Activated naive CD4-positive, alpha-beta T cell treated with anti-CD3 and anti-CD28 coated beads, Interleukin-2, amount 50 U/mL, for 16 hours (primary cell): ENCODE data around the gene SCMH1.
"Not testable (repeated sequence)": the region's sequence is repeated elsewhere in the genome, so short reads cannot be mapped to it uniquely, and the experiment has no call there.

ENCODE experiments used
- DNase-seq: peaks from one replicate; pipeline ENCODE4 v3.0.0-alpha.2; 2020

SCMH1 gene

DNA sequence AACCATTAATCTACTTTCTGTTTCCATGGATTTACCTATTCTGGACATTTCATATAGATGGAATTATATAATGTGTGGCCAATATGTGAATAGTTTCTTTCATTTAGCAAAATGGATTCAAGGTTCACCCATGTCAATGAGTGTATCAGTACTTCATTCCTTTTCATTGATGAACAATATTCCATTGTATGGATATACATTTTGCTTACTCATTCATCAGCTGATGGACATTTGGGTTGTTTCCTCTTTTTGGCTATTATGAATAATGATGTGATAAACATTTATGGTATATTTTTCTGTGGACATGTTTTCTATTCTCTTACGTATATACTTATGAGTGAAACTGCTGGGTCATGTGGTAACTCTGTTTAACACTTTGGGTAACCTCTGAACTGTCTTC lies 97.8 kb downstream of the SCMH1 start:
- no peak for DNase-seq

DNA sequence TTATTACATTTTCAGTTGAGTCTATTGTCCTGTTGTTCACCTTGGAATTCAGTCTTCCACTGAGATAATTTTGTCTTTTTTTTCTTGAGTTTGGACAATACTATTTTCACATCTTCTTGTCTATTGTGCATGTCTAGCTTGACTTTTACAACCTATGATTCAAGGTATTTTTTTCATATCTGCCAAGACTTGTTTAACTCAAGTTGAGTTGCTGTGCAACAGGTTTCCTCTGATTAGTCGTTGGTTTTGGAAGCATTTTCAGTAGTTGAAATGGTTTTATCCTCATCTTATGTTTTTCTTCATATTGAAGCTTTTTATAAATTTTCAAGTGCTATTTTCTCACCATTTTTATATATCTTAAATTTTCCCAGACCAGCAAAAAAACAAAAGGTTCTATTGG lies 103.6 kb downstream of the SCMH1 start:
- DNase-seq = no peak

DNA sequence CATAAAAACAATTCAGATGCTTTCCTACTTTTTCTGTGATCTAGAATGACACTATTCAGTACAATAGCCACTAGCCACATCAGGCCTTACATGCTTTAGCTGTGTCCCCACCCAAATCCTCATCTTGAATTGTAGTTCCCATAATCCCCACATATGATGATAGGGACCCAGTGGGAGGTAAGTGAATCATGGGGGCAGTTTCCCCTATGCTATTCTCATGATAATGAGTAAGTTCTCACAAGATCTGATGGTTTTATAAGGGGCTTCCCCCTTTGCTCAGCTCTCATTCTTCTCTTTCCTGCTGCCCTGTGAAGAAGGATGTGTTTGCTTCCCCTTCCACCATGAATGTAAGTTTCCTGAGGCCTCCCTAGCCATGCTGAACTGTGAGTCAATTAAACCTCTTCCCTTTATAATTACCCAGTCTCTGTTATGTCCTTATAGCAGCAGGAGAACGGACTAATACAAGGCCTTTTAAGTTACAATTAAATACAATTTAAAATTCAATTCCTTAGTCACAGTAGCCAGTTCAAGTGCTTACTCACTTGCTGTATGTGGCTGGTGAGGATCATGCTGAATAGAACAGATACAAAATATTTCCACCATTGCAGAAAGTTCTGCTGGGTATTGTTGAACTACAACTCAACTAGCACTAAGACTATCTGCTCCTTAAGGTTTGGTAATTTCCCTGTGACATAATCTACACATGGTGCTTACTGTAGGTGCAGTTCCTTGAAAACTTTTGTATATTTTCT lies 106.7 kb downstream of the SCMH1 start:
- DNase-seq = no peak

DNA sequence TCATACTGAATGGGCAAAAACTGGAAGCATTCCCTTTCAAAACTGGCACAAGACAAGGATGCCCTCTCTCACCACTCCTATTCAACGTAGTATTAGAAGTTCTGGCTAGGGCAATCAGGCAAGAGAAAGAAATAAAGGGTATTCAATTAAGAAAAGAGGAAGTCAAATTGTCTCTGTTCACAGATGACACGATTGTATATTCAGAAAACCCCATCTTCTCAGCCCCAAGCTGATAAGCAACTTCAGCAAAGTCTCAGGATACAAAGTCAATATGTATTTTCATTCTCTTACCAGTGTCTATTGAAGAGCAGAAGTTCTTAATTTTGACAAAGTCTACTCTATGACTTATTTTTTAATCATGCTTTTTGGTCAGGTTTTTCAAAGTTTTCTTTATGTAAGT lies 107.8 kb downstream of the SCMH1 start:
- DNase-seq = not testable (repeated sequence)

DNA sequence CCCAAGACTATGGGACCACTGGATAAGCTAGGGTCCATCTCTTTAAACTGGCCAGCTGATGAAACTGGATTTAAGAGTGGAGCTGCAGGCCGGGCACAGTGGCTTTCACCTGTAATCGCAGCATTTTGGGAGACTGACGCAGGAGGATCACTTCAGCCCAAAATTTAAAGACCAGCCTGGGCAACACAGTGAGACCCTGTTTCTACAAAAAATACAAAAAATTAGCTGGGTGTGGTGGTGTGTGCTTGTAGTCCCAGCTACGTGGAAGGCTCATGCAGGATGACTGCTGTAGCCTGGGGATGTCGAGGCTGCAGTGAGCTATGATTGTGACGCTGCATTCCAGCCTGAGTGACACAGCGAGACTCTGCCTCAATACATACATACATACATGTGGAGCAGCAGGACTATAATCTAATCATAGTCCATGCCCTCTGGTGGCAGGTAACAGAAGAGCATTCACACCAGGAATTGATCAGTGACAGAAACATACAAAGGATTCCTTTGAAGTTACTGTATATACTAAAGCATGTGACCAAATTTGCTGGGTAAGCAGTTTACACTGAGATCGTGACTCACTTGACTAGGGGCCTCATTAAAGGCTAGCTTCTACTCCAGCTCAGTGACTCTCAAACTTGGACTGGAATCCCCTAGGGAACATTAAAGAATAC lies 119.1 kb downstream of the SCMH1 start:
- DNase-seq = peak; percentile 12

DNA sequence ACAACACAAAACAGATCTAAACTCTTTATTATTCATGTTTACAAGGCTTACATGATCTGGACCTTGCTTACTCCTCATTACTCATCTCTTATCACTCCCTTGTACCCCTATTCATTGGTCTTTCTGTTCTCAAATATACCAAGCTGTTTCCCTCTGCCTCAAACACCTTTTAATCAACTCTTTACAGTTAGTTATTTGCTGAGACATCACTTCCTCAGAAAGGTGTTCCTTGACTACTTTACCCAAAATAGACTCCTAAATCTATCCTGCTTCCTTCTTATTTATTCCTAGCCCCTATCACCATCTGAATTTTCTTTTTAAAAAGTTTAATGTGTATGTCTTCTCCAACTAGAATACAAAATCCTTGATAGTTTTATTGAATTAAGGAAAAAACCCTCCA lies 120.0 kb downstream of the SCMH1 start:
- DNase-seq = no peak

DNA sequence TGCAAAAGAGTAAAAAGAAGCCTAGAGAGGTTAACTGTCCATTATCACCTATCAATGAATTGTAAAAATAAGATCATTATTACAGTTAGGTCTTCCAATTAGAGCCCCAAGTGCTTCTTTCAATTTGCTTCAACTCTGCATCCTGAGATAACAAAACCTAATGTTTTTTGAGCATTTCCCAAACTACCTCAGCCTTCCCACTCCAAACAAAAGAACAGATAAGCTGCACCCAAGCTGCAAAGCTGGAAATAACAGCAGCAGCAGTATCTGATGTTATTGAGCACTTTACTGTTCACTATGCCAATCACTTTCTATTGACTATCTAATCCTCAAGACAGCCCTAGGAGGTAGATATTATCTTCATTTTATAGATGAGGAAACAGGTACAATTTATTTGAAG lies 123.5 kb downstream of the SCMH1 start:
- DNase-seq = no peak

DNA sequence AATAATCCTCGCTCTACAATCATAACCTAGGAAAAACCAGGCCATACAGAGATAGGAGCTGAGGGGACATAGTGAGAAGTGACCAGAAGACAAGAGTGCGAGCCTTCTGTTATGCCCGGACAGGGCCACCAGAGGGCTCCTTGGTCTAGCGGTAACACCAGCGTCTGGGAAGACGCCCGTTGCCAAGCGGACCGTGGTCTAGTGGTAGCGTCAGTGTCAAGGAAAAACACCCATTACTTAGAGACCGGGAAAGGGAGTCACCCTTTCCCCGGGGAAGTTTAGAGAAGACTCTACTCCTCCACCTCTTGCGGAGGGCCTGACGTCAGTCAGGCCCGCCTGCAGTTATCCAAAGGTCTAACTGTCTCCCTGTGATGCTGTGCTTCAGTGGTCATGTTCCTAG lies 124.9 kb downstream of the SCMH1 start:
- not testable (repeated sequence) for DNase-seq

DNA sequence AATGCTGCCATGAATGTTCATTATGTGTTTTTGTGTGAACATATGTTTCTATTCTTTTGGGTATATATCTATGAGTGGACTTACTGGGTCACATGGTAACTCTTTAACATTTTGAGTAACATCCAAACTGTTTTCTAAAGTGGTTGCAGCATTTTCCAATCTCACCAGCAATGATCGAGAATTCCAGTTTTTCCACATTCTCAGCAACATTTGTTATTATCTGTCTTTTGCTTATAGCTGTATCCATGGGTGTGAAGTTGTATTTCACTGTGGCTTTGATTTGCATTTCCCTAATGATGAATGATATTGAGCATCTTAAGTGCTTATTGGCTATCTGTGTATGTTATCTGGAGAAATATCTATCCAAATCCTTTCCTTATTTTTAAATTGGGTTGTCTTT lies 131.4 kb downstream of the SCMH1 start:
- DNase-seq = no peak

DNA sequence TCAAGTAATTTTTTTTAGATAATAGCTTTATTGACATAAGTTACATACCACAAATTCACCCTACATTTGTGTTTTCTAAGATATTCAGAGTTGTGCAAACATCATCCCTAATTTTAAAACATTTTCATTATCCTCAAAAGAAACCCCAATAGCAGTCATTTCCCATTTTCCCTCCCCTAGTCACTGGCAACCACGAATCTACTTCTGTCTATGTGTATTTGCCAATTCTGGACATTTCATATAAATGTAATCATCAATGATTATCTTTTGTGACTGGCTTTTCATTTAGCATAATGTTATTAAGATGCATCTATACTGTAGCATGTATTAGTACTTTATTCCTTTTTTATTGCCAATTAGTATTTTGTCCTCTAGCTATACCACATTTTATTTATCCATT lies 131.8 kb downstream of the SCMH1 start:
- DNase-seq = no peak

DNA sequence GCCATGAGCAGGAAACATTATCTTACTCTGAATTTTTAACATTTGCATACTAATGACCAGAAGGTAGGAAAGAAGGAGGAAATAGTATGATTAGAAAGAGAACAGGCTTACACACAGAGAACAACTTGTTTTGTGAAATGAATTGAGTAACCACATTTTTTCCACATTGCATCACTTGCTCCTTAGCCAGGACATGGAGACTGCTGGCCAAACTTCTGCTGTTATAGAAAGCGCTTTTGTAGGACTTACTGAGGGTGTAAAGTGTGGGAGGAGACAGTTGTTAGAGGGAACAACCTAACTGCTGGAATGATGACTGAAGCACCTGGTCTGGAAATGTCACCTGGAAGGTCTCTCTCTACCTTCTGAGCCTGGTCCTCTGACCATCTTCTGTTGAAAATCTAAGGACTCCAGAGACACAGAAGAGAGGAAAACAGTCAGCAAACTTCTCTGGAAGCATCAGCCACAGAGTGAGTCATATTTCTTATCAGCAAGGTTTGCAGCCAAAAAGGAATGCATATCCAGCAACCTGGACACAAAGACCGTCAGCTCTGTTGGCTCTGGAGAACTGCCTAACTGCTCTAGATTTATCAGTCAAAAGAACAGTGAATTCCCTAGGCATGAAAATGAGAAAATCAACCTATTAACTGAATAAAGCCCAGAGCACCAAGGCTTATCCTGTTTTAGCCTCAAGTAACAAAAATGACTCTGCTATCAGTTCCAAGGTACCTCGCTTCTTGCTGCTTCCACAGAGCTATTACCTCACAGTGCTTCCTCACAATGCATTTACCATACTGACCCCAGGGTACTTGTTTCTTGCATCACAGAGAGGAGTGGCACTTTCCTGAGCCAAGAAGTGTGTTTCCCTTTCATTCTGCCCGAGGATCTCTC lies 132.6 kb downstream of the SCMH1 start:
- DNase-seq = no peak

DNA sequence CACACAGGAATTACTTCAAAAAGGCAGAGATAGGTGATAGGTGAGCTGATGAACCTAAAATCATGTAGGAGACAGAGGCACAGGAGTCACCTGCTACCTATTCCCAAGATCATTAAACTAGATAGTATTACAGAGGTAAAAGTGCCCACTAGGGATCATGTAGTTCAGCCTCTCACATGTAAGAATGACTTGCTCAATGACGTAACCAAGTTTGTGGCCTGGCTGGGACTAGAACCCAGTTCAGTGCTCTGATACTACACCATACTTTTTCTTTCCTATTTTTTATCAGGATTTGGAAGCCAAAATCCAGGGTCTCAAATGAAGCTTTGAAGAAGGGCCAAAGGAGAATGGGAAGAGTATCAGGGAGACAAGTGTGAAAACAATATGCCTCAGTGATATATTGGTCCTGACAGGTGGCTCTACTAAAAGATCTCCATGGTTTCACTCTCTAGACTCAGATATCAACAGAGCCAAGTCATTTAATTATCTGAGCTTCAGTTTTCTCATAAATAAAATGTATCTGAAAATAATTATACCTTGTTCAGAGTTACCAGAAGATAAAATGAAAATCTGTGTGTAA lies 133.3 kb downstream of the SCMH1 start:
- DNase-seq = no peak

DNA sequence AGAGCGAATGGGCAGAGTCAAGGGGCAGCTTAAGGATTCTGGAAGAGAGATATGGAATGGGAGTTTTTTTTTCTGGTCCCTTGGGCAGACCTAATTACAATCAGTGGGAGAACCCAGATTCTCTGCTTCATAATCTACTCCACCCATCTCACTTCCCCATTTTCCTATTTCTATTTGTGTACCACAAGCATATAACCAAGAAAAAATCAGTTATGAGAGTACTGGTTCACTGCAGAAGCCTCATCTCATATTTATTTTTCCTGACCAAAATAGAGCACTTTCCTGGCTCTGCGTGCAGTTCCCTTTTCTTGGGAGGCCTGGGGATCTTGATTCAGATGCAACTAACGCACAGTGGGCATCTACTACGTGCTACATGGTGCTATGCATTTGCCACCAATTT lies 138.3 kb downstream of the SCMH1 start:
- DNase-seq = no peak

DNA sequence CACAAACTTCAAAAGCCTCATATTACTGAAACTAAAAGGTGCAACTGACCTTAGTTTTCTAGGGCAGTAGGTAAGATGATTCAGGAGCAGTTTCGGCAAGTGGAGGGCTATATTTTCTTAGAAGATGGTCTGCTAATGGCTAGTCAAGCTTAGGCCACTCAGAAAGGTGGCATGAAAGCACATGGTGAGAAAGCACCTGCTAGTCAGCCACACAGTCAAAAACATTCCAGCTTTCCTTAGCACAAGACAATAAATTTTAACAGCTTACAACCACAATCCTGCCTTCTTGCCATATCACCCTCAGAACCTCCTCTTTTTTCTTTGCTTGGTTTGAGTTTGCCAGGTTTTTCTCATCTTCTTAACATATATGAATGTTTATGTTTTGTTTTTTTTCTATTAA lies 139.5 kb downstream of the SCMH1 start:
- DNase-seq = no peak

DNA sequence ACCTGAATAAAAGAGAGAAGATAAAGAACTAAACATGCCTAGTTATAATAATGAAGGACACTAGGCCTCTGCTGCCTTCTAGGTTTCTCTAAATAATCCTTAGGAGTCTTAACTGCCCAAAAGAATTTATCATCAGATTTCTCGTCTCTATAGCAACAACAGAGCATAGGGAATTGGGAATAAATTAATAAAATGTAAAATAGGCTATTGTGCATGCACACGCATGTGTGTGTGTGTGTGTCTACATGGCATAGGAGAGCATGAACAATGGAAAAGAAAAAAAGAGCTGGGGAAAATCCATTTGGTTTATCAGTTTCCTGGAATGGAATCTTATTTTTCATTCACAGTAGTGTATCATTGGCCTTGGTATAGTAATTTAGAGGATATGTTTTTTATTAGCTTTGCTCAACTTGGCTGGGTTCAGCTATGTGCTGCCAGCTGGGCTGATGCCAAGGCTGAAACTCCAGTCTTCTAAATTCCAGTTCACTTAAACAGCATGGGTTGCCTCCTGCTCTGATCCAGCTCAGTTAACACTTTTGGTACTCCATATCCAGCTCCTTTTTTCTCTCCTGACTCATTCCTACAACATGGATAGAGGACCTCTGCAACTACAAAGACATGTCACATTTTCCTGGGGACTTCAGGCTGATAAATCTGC lies 140.0 kb downstream of the SCMH1 start:
- DNase-seq = no peak

DNA sequence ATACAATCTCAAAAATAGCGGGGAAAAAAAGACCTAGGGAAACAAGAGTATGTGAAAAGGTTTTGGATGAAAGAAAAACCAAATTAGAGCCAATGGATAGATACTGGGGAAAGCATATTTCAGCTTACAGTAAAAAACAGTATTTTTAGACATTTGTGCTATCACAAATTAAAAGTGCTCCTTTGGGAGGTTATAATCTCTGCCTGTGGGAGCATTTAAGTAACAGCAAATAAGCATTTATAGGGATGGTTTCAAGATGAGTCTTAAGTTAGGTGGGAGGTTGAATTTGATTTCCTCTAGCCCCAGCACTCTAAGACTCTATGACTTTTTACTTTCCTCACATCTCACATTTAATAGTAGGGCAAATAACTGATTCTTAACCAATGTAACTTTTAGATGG lies 141.0 kb downstream of the SCMH1 start:
- DNase-seq = no peak

DNA sequence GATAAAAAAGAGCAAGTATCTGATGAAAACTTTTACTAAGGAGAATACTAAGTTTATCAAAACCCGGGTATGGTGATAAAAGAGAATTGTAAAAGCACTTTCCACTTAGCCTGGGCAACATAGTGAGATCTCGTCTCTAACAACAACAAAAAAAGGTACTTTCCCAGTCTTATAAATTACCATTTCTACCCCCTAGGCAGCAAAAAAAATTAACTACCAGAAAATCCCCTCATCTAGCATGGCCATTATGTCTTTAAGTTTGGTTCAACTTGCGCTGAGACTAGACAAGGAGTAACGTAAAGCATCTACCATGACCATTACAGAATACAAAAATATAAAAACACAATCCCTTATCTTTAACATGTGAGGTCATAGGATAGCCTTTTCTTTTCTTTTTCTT lies 141.9 kb downstream of the SCMH1 start:
- DNase-seq = no peak

DNA sequence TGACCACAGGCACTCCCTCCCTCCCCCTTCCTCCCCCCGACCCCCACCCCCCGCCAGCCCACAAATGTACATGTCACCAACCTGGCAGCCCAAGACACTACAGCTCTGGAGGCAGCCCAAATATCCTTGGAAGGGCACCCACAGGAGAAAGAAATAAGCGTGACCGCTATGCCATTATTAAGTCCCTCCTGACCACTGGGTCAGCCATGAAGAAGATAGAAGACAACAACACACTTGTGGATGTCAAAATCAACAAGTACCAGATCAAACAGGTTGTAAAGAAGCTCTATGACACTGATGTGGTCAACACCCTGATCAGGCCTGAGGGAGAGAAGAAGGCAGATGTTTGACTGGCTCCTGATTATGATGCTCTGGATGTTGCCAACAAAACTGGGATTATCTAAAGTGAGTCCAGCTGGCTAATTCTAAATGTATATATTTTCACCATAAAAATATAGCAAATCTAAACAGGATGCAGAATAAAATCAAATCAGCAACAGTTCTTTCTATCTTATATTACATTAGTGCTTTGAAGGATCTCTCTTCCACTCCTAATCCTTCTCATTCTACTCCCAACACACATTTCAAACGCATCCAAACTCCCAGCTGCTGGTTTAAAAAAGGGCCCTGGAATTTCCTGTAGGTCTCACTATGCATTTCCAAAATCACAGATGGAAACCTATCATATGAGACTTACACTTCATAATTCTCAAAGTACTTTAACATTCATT lies 143.2 kb downstream of the SCMH1 start:
- no peak for DNase-seq

DNA sequence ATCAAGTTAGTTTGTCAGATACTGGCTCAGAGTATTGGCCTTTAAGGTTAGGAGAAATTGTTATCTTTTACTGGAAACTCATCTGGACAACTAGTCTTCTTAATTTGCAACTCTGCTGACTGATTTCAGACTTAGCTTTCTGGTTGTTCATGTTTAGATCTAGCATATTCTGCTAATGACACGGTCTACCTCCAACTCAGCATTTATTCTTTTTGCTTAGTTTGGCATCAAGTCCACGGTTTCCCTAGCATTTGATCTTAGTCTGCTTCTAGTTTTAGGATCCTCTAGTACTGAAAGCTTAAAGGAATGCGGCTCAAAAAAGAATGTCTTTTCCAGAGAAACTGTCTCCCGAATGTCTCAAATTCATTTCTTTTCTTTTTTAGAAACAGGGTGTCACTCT lies 145.0 kb downstream of the SCMH1 start:
- no peak for DNase-seq

DNA sequence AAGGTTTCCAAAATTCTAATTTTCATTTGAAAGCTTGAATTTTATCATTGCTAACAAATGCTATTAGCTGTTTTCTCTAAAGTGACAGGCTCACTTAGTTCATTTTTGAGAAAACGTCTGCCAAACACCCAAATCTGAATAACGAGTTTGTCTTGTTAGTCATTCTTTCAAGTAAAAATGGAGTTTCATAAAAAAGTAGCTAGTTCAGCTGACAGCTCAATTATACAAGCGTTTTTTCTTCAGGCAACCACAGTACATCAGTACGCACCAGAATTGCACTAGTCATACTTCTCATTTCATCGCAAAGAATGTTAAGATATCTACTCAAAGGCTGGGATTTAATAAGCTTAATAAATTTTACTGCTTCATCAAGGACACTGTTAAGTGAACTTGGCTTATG lies 148.3 kb downstream of the SCMH1 start:
- no peak for DNase-seq

DNA sequence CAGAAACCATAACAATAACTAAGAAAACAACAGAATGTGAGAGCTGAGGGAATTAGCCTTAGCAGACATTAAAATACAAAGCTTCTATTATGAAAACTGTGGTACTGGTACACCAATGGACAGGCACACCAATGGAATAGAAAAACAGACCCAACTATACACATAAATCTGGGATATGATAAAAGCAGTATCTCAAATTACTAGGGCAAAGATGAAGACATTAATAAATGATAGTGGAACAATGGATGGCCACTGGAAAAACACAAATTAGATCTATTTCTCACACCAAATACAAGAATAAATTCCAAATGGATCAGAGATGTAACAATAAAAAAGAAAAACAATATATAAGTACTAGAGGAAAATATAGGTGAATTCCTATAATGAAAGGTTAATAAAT lies 155.2 kb downstream of the SCMH1 start:
- DNase-seq = no peak

DNA sequence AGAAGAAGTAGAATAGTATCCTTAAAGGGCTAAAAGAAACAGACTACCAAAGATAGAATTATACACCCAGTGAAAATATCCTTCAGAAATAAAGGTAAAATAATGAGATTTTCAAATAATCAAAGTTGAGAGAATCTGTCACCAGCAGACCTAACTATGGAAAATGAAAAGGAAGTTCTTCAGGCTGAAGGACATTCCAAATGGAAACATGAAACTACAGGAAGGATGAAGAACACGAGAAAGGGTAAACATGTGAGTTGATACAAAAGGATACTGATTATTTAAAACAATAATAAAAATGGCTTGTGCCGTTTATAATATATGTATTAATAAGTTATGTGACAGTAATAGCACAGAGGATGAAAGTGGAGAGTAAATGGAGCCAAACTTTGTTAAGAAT lies 163.5 kb downstream of the SCMH1 start:
- DNase-seq = no peak
